Gastrocnemius medialis (tissue), 4 donors: ENCODE measurements around the gene EXOC2. TPM values are rescaled to one million over a fixed set of nuclear protein-coding genes. Genes with fewer than 3 reads are reported as not detected.

ENCODE experiments used
- ATAC-seq, 2 donors: fragments of 150-250 bp; one replicate each; pipeline ENCODE4 v1.9.1; 2016
- DNase-seq, 2 donors: peaks; one replicate each; pipeline ENCODE4 v3.0.0-alpha.2; 2019
- H3K27ac ChIP-seq, 4 donors: fragments of 200-600 bp; sonication (generic); 1 replicate in 1 of 4; 2 replicates in 3 of 4; pipeline ENCODE4 v1.5.1; 2016 to 2018; ENCODE audit warnings: mild to moderate bottlenecking in 2 of 4, moderate library complexity in 1 of 4
- H3K27me3 ChIP-seq, 3 donors: fragments of 200-600 bp; sonication (generic) in 2 of 3; 1 replicate in 1 of 3; 2 replicates in 2 of 3; pipeline versions ENCODE4 v1.5.1 to v1.6.0; 2016 to 2019; ENCODE audit warnings: mild to moderate bottlenecking in 1 of 3, moderate library complexity in 1 of 3
- H3K36me3 ChIP-seq, 2 donors: fragments of 200-600 bp; sonication (generic) in 1 of 2; one replicate each; pipeline ENCODE4 v1.5.1; 2017 to 2018
- H3K4me1 ChIP-seq, 2 donors: fragments of 200-600 bp; sonication (generic) in 1 of 2; one replicate each; pipeline ENCODE4 v1.5.1; 2016 to 2017; ENCODE audit warnings: mild to moderate bottlenecking in 2 of 2
- H3K4me3 ChIP-seq, 4 donors: fragments of 200-600 bp; sonication (generic) in 3 of 4; 1 replicate in 1 of 4; 2 replicates in 3 of 4; pipeline ENCODE4 v1.5.1; 2016 to 2019; ENCODE audit warnings: mild to moderate bottlenecking in 2 of 4
- H3K9me3 ChIP-seq, 3 donors: fragments of 200-600 bp; sonication (generic) in 2 of 3; 1 replicate in 1 of 3; 2 replicates in 2 of 3; pipeline ENCODE4 v1.5.1; 2016 to 2019
- CTCF ChIP-seq, 5 experiments: fragments of 450-650 bp in 3 of 5; fragments of 200-600 bp in 2 of 5; sonication (generic) in 2 of 5; IDR thresholded peaks in 4 of 5; conservative IDR thresholded peaks in 1 of 5; 1 replicate in 4 of 5; 2 replicates in 1 of 5; pipeline ENCODE4 v1.5.1; 2016 to 2019; ENCODE audit warnings: antibody characterized with exemption in 5 of 5, mild to moderate bottlenecking in 3 of 5, moderate library complexity in 3 of 5
- POLR2A ChIP-seq, 2 donors: fragments of 450-650 bp; IDR thresholded peaks; one replicate each; pipeline ENCODE4 v1.6.1; 2017; ENCODE audit warnings: antibody characterized with exemption in 2 of 2, mild to moderate bottlenecking in 2 of 2, moderate library complexity in 2 of 2
- in situ Hi-C, 4 donors: fragments of 200-750 bp; cut with MboI; loops; one replicate each; pipeline versions ENCODE4 v1.15.0 to v1.8.0; 2017; ENCODE audit warnings: low sequenced_read_pairs in 4 of 4
- intact Hi-C: fragments of 100-400 bp; cut with DNase I; formaldehyde crosslinking; loops from one replicate; pipeline ENCODE4 v1.15.1; 2023; ENCODE audit warnings: low total_unique reads
- total RNA-seq, 4 donors: library from RNA; depleted of rRNA; stranded (reverse); fragments of >200 nt; gene quantifications; one replicate each; pipeline versions ENCODE4 v1.1.0 to v1.2.3, GENCODE V29; 2016

The EXOC2 gene
- total RNA-seq, 4 donors from 2014 or later = 12.6 to 16.4 (median 15.0) TPM

- H3K27me3 ChIP-seq = no peaks in the 10 kb centered on the region
- ATAC-seq (no peak), DNase-seq (no peak)
- H3K4me1 ChIP-seq = no peaks in the 10 kb centered on the region
- intact Hi-C loops = no loop called here
- H3K27ac ChIP-seq = no peak overlapping the region
- H3K36me3 ChIP-seq = peaks cover 0 to 6% of the 10 kb centered on the region in 2 donors
- H3K9me3 ChIP-seq = no peaks in the 10 kb centered on the region
- no peak overlapping the region for H3K4me3 ChIP-seq
- no peak for TF ChIP-seq CTCF (IDR thresholded peaks at IDR 0.05 in 4 of 5, conservative IDR thresholded peaks at IDR 0.05 in 1 of 5)
- TF ChIP-seq POLR2A (IDR thresholded peaks at IDR 0.05) = no peak
- in situ Hi-C loops = no loop called here
Observed at GRCh38 chr6:508006-508405, 184.9 kb downstream of the EXOC2 start.

- in situ Hi-C loops = no loop called here
Observed at GRCh38 chr6:506920-507622, 185.9 kb downstream of the EXOC2 start.

GRCh38 chr6:506508-506907 is 186.4 kb downstream of the EXOC2 start:
- H3K9me3 ChIP-seq = no peaks in the 10 kb centered on the region

More at GRCh38 chr6:506920-507622, 185.9 kb downstream of the EXOC2 start:
- no peak overlapping the region for H3K27ac ChIP-seq
- no peaks in the 10 kb centered on the region for H3K4me1 ChIP-seq
- no peaks in the 10 kb centered on the region for H3K36me3 ChIP-seq
- H3K4me3 ChIP-seq = no peak overlapping the region
- no peak for TF ChIP-seq CTCF (IDR thresholded peaks at IDR 0.05 in 4 of 5, conservative IDR thresholded peaks at IDR 0.05 in 1 of 5)
- TF ChIP-seq POLR2A (IDR thresholded peaks at IDR 0.05) = no peak
- no peaks in the 10 kb centered on the region for H3K27me3 ChIP-seq
- no peaks in the 10 kb centered on the region for H3K9me3 ChIP-seq
- intact Hi-C loops = no loop called here
- ATAC-seq (no peak), DNase-seq (no peak)

GRCh38 chr6:505374-505773 is 187.6 kb downstream of the EXOC2 start:
- no peaks in the 10 kb centered on the region for H3K9me3 ChIP-seq
- in situ Hi-C loops = no loop called here
- TF ChIP-seq CTCF (IDR thresholded peaks at IDR 0.05 in 4 of 5, conservative IDR thresholded peaks at IDR 0.05 in 1 of 5) (no peak), POLR2A (IDR thresholded peaks at IDR 0.05) (no peak)
- no peaks in the 10 kb centered on the region for H3K4me1 ChIP-seq
- H3K27me3 ChIP-seq = no peaks in the 10 kb centered on the region
- H3K4me3 ChIP-seq = no peak overlapping the region
- no peak for DNase-seq
- no peaks in the 10 kb centered on the region for H3K36me3 ChIP-seq
- ATAC-seq = no peak
- intact Hi-C loops = no loop called here
- no peak overlapping the region for H3K27ac ChIP-seq

More at GRCh38 chr6:506508-506907, 186.4 kb downstream of the EXOC2 start:
- DNase-seq (no peak), ATAC-seq (no peak)
- Histone ChIP-seq H3K36me3 (no peaks in the 10 kb centered on the region), H3K27me3 (no peaks in the 10 kb centered on the region), H3K4me3 (no peak overlapping the region), H3K27ac (no peak overlapping the region), H3K4me1 (no peaks in the 10 kb centered on the region)
- TF ChIP-seq POLR2A (IDR thresholded peaks at IDR 0.05) = no peak
- TF ChIP-seq CTCF (IDR thresholded peaks at IDR 0.05 in 4 of 5, conservative IDR thresholded peaks at IDR 0.05 in 1 of 5) = no peak
- intact Hi-C loops = no loop called here
- in situ Hi-C loops = no loop called here
